Osteoblast (primary cell): ENCODE measurements around the gene KRT6C. TPM values are rescaled to one million over a fixed set of nuclear protein-coding genes. Genes with fewer than 3 reads are reported as not detected.

Experiments
- DNase-seq: peaks from one replicate; pipeline ENCODE4 v3.0.0; 2011; ENCODE audit warnings: low spot score, mixed read lengths; ENCODE audit not compliant: insufficient read length; ENCODE audit errors: missing footprints
- H2AFZ ChIP-seq: 2 replicates; pipeline ENCODE4 v1.6.0; 2011; ENCODE audit warnings: mild to moderate bottlenecking, low read length
- H3K27ac ChIP-seq: 2 replicates; pipeline ENCODE4 v1.5.1; 2011; ENCODE audit warnings: mild to moderate bottlenecking, low read depth, low read length, moderate library complexity
- H3K27me3 ChIP-seq: 2 replicates; pipeline ENCODE4 v1.6.0; 2012; ENCODE audit warnings: mild to moderate bottlenecking, control low read depth, inconsistent platforms, low read length, moderate library complexity; ENCODE audit not compliant: insufficient read depth
- H3K36me3 ChIP-seq: 2 replicates; pipeline ENCODE4 v1.5.1; 2011; ENCODE audit warnings: mild to moderate bottlenecking, low read length, control low read depth, moderate library complexity; ENCODE audit not compliant: insufficient read depth
- H3K4me1 ChIP-seq: 2 replicates; pipeline ENCODE4 v1.5.1; 2011; ENCODE audit warnings: mild to moderate bottlenecking, low read length, control low read depth, moderate library complexity; ENCODE audit not compliant: insufficient read depth
- H3K4me2 ChIP-seq: 2 replicates; pipeline ENCODE4 v1.6.0; 2011; ENCODE audit warnings: mild to moderate bottlenecking, low read length; ENCODE audit not compliant: insufficient read depth
- H3K4me3 ChIP-seq: fragments of 200-600 bp; sonication (generic); 3 replicates; pipeline ENCODE4 v1.5.1; 2012; ENCODE audit warnings: mild to moderate bottlenecking, low read length, inconsistent platforms; ENCODE audit not compliant: insufficient read depth
- H3K79me2 ChIP-seq: 2 replicates; pipeline ENCODE4 v1.6.0; 2012; ENCODE audit warnings: mild to moderate bottlenecking, low read length, control low read depth, inconsistent platforms; ENCODE audit not compliant: insufficient read depth
- H3K9me3 ChIP-seq: 2 replicates; pipeline ENCODE4 v1.5.1; 2011; ENCODE audit warnings: low read depth, low read length, control low read depth
- H4K20me1 ChIP-seq: 2 replicates; pipeline ENCODE4 v1.6.0; 2012; ENCODE audit warnings: mild to moderate bottlenecking, low read length, control low read depth; ENCODE audit not compliant: insufficient read depth
- CTCF ChIP-seq: IDR thresholded peaks from 2 replicates; pipeline ENCODE4 v1.5.1; 2011; ENCODE audit warnings: mild to moderate bottlenecking, low read depth, low read length, moderate library complexity; ENCODE audit errors: extremely low read depth
- total RNA-seq: library from RNA; depleted of rRNA; stranded (reverse); fragments of >200 nt; gene quantifications from 2 replicates; pipeline ENCODE4 v1.2.3, GENCODE V29; 2012

KRT6C gene
- total RNA-seq, 1 donor = not detected

GRCh38 chr12:52514471-52515318, 41.1 kb upstream of the KRT6C start:
- no peak for DNase-seq
- H3K4me1 ChIP-seq = no peaks in the 10 kb centered on the region

GRCh38 chr12:52513736-52514135, 40.1 kb upstream of the KRT6C start:
- no peak for DNase-seq
- no peaks in the 10 kb centered on the region for H3K79me2 ChIP-seq
- H3K4me1 ChIP-seq = no peaks in the 10 kb centered on the region
- H3K4me3 ChIP-seq = no peak overlapping the region
- no peaks in the 10 kb centered on the region for H4K20me1 ChIP-seq
- H3K4me2 ChIP-seq = no peak overlapping the region
- H3K27ac ChIP-seq = no peak overlapping the region
- no peaks in the 10 kb centered on the region for H3K36me3 ChIP-seq
- H3K9me3 ChIP-seq = no peaks in the 10 kb centered on the region
- H3K27me3 ChIP-seq = peaks cover 36% of the 10 kb centered on the region
- no peak for TF ChIP-seq CTCF
- H2AFZ ChIP-seq = no peak overlapping the region

More at GRCh38 chr12:52514471-52515318, 41.1 kb upstream of the KRT6C start:
- Histone ChIP-seq H2AFZ (no peak overlapping the region), H3K27me3 (peaks cover 36% of the 10 kb centered on the region), H3K79me2 (no peaks in the 10 kb centered on the region), H3K9me3 (no peaks in the 10 kb centered on the region), H3K4me2 (no peak overlapping the region), H3K36me3 (no peaks in the 10 kb centered on the region), H3K4me3 (no peak overlapping the region), H4K20me1 (no peaks in the 10 kb centered on the region), H3K27ac (no peak overlapping the region)
- TF ChIP-seq CTCF = no peak

- Histone ChIP-seq H3K36me3 (no peaks in the 10 kb centered on the region), H3K4me2 (no peak overlapping the region), H3K4me1 (no peaks in the 10 kb centered on the region), H4K20me1 (no peaks in the 10 kb centered on the region), H3K27ac (no peak overlapping the region), H3K27me3 (peaks cover 18% of the 10 kb centered on the region), H2AFZ (no peak overlapping the region), H3K9me3 (no peaks in the 10 kb centered on the region), H3K79me2 (no peaks in the 10 kb centered on the region), H3K4me3 (no peak overlapping the region)
- TF ChIP-seq CTCF = no peak
- no peak for DNase-seq
These were observed 34.6 kb upstream of the KRT6C start for GRCh38 chr12:52508211-52508610.

- H3K27me3 ChIP-seq = peaks cover 14% of the 10 kb centered on the region
- no peak overlapping the region for H2AFZ ChIP-seq
- DNase-seq = no peak
These were observed 33.5 kb upstream of the KRT6C start for GRCh38 chr12:52506858-52507715.

More at GRCh38 chr12:52506858-52507715, 33.5 kb upstream of the KRT6C start:
- Histone ChIP-seq H3K36me3 (no peaks in the 10 kb centered on the region), H4K20me1 (no peaks in the 10 kb centered on the region), H3K4me3 (no peak overlapping the region), H3K4me1 (no peaks in the 10 kb centered on the region), H3K9me3 (no peaks in the 10 kb centered on the region), H3K4me2 (no peak overlapping the region), H3K79me2 (no peaks in the 10 kb centered on the region), H3K27ac (no peak overlapping the region)
- peak; percentile 78 for TF ChIP-seq CTCF
